ENCODE measurements around the gene EDEM3.

DNA sequence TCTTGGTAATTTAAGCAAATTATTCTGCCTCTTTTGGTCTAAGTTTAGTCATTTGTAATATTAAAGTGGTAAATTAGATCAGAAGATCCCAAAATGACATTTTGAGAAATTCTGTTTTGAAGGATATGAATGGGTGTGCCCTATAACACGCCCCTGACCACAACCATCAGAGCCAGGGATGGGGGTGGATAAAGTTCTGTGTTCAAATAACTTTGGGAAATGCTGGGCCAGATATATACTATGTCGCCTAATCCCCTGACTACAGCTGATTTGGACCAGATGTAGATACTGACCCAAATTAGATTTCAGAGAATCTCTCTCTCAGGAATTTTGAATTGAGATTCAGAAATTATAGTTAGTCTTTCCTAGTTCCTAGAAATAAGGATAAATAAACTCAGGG is 21.2 kb upstream of the EDEM3 start:
- TF ChIP-seq, protein P1, sequence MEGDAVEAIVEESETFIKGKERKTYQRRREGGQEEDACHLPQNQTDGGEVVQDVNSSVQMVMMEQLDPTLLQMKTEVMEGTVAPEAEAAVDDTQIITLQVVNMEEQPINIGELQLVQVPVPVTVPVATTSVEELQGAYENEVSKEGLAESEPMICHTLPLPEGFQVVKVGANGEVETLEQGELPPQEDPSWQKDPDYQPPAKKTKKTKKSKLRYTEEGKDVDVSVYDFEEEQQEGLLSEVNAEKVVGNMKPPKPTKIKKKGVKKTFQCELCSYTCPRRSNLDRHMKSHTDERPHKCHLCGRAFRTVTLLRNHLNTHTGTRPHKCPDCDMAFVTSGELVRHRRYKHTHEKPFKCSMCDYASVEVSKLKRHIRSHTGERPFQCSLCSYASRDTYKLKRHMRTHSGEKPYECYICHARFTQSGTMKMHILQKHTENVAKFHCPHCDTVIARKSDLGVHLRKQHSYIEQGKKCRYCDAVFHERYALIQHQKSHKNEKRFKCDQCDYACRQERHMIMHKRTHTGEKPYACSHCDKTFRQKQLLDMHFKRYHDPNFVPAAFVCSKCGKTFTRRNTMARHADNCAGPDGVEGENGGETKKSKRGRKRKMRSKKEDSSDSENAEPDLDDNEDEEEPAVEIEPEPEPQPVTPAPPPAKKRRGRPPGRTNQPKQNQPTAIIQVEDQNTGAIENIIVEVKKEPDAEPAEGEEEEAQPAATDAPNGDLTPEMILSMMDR (IDR thresholded peaks at IDR 0.05): no peak
- no peak for TF ChIP-seq POLR2A (IDR thresholded peaks at IDR 0.05)

Data from heart left ventricle (tissue), 13 donors.